A549 (cell line): ENCODE results near the gene KCNN3. TPM values are rescaled to one million over a fixed set of nuclear protein-coding genes. Genes with fewer than 3 reads are reported as not detected.

Experiments
- ATAC-seq, 2 experiments: fragments of 200-7000 bp in 1 of 2; fragments of >200 bp in 1 of 2; cut with Nextera tagmentation in 1 of 2; cut with Tn5 transposase in 1 of 2; 3 replicates each; pipeline versions ENCODE4 v1.8.0 to v1.9.1; 2018 to 2020; ENCODE audit warnings: mild to moderate bottlenecking in 1 of 2, moderate library complexity in 1 of 2
- CTCF ChIA-PET: fragments of 300-600 bp; sonication (Branson Sonifier 250); formaldehyde crosslinking; extraction: SDS; loops from one replicate; lab custom pipeline; 2021; ENCODE audit warnings: antibody characterized with exemption, inconsistent platforms; lab: Yijun Ruan, JAX
- POLR2A ChIA-PET: fragments of 350-600 bp; formaldehyde crosslinking; extraction: SDS; loops from one replicate; lab custom pipeline; 2021; ENCODE audit warnings: antibody characterized with exemption, inconsistent platforms; lab: Yijun Ruan, JAX
- DNase-seq, 2 experiments: peaks; one replicate each; pipeline versions ENCODE4 v3.0.0 to v3.0.0-alpha.2; 2011 to 2016; ENCODE audit warnings: low read depth in 1 of 2, low spot score in 1 of 2
- FAIRE-seq: peaks from 2 replicates; lab custom pipeline; 2011; peaks lifted over from hg19 to GRCh38; lab: Jason Lieb, UNC
- H3K27ac ChIP-seq, 2 experiments: fragments of >200 bp; sonication (Bioruptor Twin); formaldehyde crosslinking; 3 replicates each; pipeline ENCODE4 v1.5.1; 2016 to 2017
- H3K4me1 ChIP-seq: fragments of >200 bp; sonication (Bioruptor Twin); formaldehyde crosslinking; 3 replicates; pipeline ENCODE4 v1.6.1; 2016
- H3K4me2 ChIP-seq: fragments of >200 bp; sonication (Bioruptor Twin); formaldehyde crosslinking; 3 replicates; pipeline ENCODE4 v1.6.1; 2016
- H3K4me3 ChIP-seq: fragments of >200 bp; sonication (Bioruptor Twin); formaldehyde crosslinking; 3 replicates; pipeline ENCODE4 v1.5.1; 2016
- H3K9me3 ChIP-seq: fragments of >200 bp; sonication (Bioruptor Twin); formaldehyde crosslinking; 3 replicates; pipeline ENCODE4 v1.6.1; 2016
- CHD2 ChIP-seq: fragments of 150-350 bp; IDR thresholded peaks from 2 replicates; pipeline ENCODE4 v1.6.1; 2014; ENCODE audit warnings: low read length; ENCODE audit not compliant: partially characterized antibody
- CHD4 ChIP-seq: fragments of 200-600 bp; sonication (generic); IDR thresholded peaks from 2 replicates; pipeline ENCODE4 v1.6.1; 2016; ENCODE audit warnings: antibody characterized with exemption, mild to moderate bottlenecking, borderline replicate concordance
- EHF ChIP-seq: fragments of 250-450 bp; sonication (Bioruptor Pico); IDR thresholded peaks from 2 replicates; pipeline ENCODE4 v1.5.0; 2020; ENCODE audit warnings: mild to moderate bottlenecking
- FOSB ChIP-seq: fragments of 250-450 bp; sonication (Bioruptor Pico); IDR thresholded peaks from 2 replicates; pipeline ENCODE4 v1.5.0; 2020; ENCODE audit warnings: mild to moderate bottlenecking, moderate library complexity
- HEYL ChIP-seq: fragments of 250-450 bp; sonication (Bioruptor Pico); IDR thresholded peaks from 2 replicates; pipeline ENCODE4 v1.8.0; 2021; ENCODE audit warnings: mild to moderate bottlenecking, moderate library complexity
- HOXB13 ChIP-seq: fragments of 250-450 bp; sonication (Bioruptor Pico); IDR thresholded peaks from 2 replicates; pipeline ENCODE4 v1.5.0; 2020; ENCODE audit warnings: low read depth, mild to moderate bottlenecking, moderate library complexity
- MAFK ChIP-seq: fragments of 450-650 bp; IDR thresholded peaks from 2 replicates; pipeline ENCODE4 v1.6.1; 2014; ENCODE audit not compliant: partially characterized antibody
- MAZ ChIP-seq: fragments of 150-350 bp; IDR thresholded peaks from 2 replicates; pipeline ENCODE4 v1.6.1; 2014; ENCODE audit warnings: antibody characterized with exemption, low read depth, low read length, borderline replicate concordance
- MYC ChIP-seq: IDR thresholded peaks from 2 replicates; pipeline ENCODE4 v1.6.1; 2012; ENCODE audit warnings: mild to moderate bottlenecking, inconsistent platforms, low read length, improper control_type of control experiment, borderline replicate concordance
- NFE2L2 ChIP-seq: fragments of 150-350 bp; conservative IDR thresholded peaks from 2 replicates; pipeline ENCODE4 v1.6.1; 2014; ENCODE audit warnings: low read length
- NR3C1 ChIP-seq: fragments of >200 bp; sonication (Bioruptor Twin); formaldehyde crosslinking; IDR thresholded peaks from 3 replicates; pipeline ENCODE4 v1.6.1; 2017
- RAD21 ChIP-seq, 2 experiments: fragments of >200 bp in 1 of 2; sonication (Bioruptor Twin) in 1 of 2; formaldehyde crosslinking in 1 of 2; IDR thresholded peaks in 1 of 2; conservative IDR thresholded peaks in 1 of 2; 2 replicates in 1 of 2; 3 replicates in 1 of 2; pipeline ENCODE4 v1.6.1; 2012 to 2018; ENCODE audit warnings: inconsistent platforms in 1 of 2
- RARB ChIP-seq: fragments of 250-450 bp; sonication (Bioruptor Pico); IDR thresholded peaks from 2 replicates; pipeline ENCODE4 v1.8.0; 2021; ENCODE audit warnings: mild to moderate bottlenecking, moderate library complexity
- RCOR1 ChIP-seq: fragments of 150-350 bp; IDR thresholded peaks from 2 replicates; pipeline ENCODE4 v1.6.1; 2014; ENCODE audit warnings: antibody characterized with exemption, low read length, low read depth
- TFCP2L1 ChIP-seq: fragments of 250-450 bp; sonication (Bioruptor Pico); IDR thresholded peaks from 2 replicates; pipeline ENCODE4 v1.5.0; 2021; ENCODE audit warnings: mild to moderate bottlenecking
- TP53 ChIP-seq: fragments of 250-450 bp; sonication (Bioruptor Pico); IDR thresholded peaks from 2 replicates; pipeline ENCODE4 v1.5.0; 2021; ENCODE audit warnings: mild to moderate bottlenecking, moderate library complexity
- ZC3H11A ChIP-seq: fragments of 450-650 bp; IDR thresholded peaks from 2 replicates; pipeline ENCODE4 v1.6.1; 2014; ENCODE audit warnings: antibody characterized with exemption, mild to moderate bottlenecking
- ZSCAN20 ChIP-seq: fragments of 250-450 bp; sonication (Bioruptor Pico); IDR thresholded peaks from 2 replicates; pipeline ENCODE4 v1.8.0; 2022; ENCODE audit warnings: mild to moderate bottlenecking, moderate library complexity
- WGBS: methylation state at CpG from one replicate; pipeline ENCODE4 v1.1.6; 2017; ENCODE audit errors: missing lambda C conversion rate; 5-methylcytosine and 5-hydroxymethylcytosine counted together
- polyA plus RNA-seq, 4 experiments: library from polyadenylated mRNA; depleted of rRNA in 3 of 4; stranded (reverse); fragments of >200 nt; fragmentation: RNase III in 1 of 4; extraction: RNeasy Plus Mini Kit Qiagen cat#74134 plus additional on column Dnase treatment in 1 of 4; gene quantifications; 2 replicates in 3 of 4; 3 replicates in 1 of 4; pipeline ENCODE4 v1.2.3, GENCODE V29; 2011 to 2017
- TF ChIP-seq, protein P1 (sequence below): fragments of 250-450 bp; sonication (Bioruptor Pico); IDR thresholded peaks from 2 replicates; pipeline ENCODE4 v1.5.0; 2021; ENCODE audit warnings: mild to moderate bottlenecking, moderate library complexity, borderline replicate concordance
- TF ChIP-seq, protein P2 (sequence below): fragments of 150-350 bp; IDR thresholded peaks from 2 replicates; pipeline ENCODE4 v1.6.1; 2014; ENCODE audit warnings: low read depth, mild to moderate bottlenecking, low read length
- TF ChIP-seq, protein P3 (sequence below): IDR thresholded peaks from 2 replicates; pipeline ENCODE4 v1.6.1; 2012
- TF ChIP-seq, protein P4 (sequence below): fragments of >200 bp; sonication (Bioruptor Twin); formaldehyde crosslinking; IDR thresholded peaks from 2 replicates; pipeline ENCODE4 v1.6.1; 2016
- TF ChIP-seq, protein P5 (sequence below): IDR thresholded peaks from 2 replicates; pipeline ENCODE4 v1.6.1; 2012; ENCODE audit warnings: low read depth, borderline replicate concordance
- TF ChIP-seq, protein P6 (sequence below): IDR thresholded peaks from 2 replicates; pipeline ENCODE4 v1.6.1; 2012

KCNN3 gene
- polyA plus RNA-seq, 2 of the 4 experiments (the other 2 are of a cell fraction), result 0.01 to 0.03 TPM

DNA sequence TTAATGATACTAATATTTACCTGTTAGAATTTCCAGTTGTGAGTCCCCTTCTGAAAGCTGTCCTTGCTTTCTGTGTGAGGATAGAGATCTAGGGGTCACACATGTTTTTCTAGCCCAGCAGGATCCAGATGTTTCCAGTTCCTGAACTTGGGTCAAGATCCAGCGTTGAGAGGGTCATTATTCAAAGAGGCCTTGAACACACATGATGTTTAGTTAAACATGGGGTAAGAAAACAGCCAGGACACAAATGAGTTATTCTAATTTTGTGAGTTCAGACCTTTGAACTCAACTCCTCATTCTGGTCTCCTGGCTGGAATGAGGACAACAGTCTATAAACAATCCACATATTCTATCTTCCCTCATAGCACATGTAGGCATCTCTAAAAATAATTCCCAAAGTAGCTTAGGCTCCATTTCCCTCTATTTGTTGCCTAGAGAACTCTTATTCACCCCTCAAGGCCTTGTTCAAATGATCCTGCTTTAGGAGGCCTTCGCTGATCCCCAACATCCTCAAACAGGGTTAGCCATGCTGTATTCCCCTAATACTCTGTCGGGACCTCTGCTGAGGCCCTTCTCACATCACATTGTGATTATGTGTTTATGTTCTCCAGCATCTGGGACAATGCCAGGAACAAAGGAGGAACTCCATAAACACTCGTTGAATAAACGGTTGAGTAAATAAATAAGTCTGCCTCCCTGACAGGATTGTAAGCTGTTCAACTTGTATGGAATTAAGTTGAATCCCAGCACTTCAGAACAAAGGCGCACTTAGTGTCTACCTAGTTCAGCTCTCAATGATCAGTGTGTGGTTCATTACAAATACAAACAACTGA is 15.0 kb upstream of the KCNN3 start:
- no peak overlapping the region for H3K4me2 ChIP-seq
- H3K4me1 ChIP-seq, result peaks cover 4% of the 10 kb centered on the region; the same call in 1 of the 3 replicates
- no peak for ATAC-seq
- no peak for TF ChIP-seq MAFK
- no peak for TF ChIP-seq CHD2
- no peak for TF ChIP-seq EHF (CRISPR knock-in tag)
- TF ChIP-seq NR3C1, result no peak
- H3K27ac ChIP-seq, result no peak overlapping the region
- ChIA-PET CTCF (interaction anchor here (0.8 to 4.5 kb wide), 4 partner anchors 11 to 216 kb away, joined by 3 to 32 read pairs (median 4); no protein-coding TSS in a partner anchor), POLR2A (no interaction called here)
- no peak for DNase-seq
- no peak for FAIRE-seq
- no peak overlapping the region for H3K4me3 ChIP-seq
- 46% methylated on average over 6 of the region's 6 CpGs for WGBS
- H3K9me3 ChIP-seq, result no peaks in the 10 kb centered on the region

DNA sequence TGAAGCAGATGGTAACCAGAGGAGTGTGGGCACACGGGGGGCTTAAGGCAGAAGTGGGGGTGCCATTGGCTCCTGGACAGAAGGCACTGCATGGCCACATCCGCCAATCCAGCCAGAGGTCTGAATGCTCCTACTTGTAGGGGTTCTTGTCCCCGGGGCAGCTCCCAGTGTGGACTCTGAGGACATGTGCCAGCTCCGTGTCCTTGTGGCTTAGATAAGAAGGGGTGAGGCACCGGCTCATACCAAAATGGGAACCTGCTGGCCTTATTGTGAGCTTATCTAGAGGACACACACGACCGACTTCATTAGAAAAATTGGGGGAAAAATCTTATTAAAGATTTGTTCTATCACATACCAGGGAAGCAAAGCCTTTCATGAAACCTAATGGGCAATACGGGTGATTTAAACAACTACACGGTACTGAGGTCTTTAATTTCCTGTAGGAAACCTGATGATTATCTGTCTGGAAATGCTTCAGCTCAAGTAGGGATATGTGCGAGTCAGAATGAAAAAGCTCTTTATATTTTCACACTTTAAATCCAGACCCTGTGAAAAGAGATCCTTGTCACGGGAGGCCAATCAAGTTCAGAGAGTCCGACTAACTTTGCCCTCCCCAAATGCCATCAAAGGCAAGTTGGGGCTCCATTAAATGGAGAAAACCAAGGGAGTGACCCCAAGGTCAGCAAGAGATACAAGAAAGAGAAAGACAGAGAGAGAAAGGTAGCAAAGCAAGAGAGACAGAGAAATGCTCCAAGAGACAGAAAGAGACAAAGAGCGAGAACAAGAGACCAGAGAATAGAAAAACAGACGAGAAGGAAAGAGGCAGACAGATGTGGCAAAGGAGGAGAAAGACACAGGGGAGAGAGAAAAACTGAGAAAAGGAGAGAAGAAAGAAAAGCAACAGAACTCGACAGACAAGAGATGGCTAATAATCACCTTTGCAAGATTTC is 14.1 kb upstream of the KCNN3 start:
- Histone ChIP-seq H3K27ac (no peak overlapping the region), H3K4me3 (no peak overlapping the region), H3K9me3 (no peaks in the 10 kb centered on the region), H3K4me1 (peaks cover 4% of the 10 kb centered on the region; the same call in 1 of the 3 replicates), H3K4me2 (no peak overlapping the region)
- FAIRE-seq (no peak), ATAC-seq (no peak), DNase-seq (no peak)
- 68% methylated on average over 15 of the region's 15 CpGs for WGBS
- POLR2A ChIA-PET, result no interaction called here
- CTCF ChIA-PET, result interaction anchor here (1.1 to 4.5 kb wide), 5 partner anchors 12 to 215 kb away, joined by 3 to 32 read pairs (median 4); no protein-coding TSS in a partner anchor
- no peak for TF ChIP-seq TP53 (CRISPR knock-in tag)
- no peak for TF ChIP-seq ZSCAN20 (CRISPR knock-in tag)

DNA sequence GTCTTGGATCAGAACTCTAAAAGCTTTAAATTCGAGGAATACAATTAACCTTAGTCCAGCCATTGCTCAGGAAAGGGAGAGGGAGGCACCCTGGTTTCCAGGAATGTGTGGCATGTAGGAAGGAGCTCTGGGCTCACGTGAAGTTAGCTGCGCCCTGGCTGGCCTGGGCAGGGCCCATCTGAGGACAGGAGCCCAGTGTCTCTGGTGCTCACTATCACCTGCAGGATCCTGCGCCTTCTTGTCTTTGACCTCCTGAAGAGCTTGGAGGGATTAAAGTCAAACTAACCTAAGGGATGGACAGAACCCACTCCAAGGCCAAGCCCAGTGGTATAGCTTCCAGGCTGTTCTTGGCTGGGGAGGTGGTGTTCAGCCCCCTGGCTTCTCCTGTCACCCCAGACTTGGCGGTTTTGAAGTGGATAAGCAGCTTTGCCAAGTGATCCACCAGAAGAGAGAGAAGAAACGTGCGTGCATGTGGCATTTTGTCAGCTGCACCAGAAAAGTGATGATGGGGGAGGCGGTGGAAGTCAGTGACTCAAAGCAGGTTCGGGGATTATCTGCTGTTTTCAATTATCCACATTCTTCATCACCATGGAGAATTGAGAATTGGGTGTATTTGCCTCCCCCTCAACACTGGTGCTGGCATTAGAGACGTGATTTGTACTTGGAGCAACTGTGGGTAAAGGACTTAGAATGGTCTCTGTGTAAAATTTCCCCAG is 11.9 kb upstream of the KCNN3 start:
- CTCF ChIA-PET, result interaction anchor here (0.9 to 4.5 kb wide), 15 partner anchors 9 to 402 kb away, joined by 3 to 32 read pairs (median 6); partner anchors contain the start of gene PMVK
- Histone ChIP-seq H3K27ac (no peak overlapping the region), H3K4me3 (no peak overlapping the region), H3K9me3 (no peaks in the 10 kb centered on the region), H3K4me1 (peaks cover 18% of the 10 kb centered on the region), H3K4me2 (no peak overlapping the region)
- 61% methylated on average over 10 of the region's 10 CpGs for WGBS
- ATAC-seq (no peak), FAIRE-seq (no peak), DNase-seq (no peak)
- POLR2A ChIA-PET, result no interaction called here
- TF ChIP-seq, protein P1, sequence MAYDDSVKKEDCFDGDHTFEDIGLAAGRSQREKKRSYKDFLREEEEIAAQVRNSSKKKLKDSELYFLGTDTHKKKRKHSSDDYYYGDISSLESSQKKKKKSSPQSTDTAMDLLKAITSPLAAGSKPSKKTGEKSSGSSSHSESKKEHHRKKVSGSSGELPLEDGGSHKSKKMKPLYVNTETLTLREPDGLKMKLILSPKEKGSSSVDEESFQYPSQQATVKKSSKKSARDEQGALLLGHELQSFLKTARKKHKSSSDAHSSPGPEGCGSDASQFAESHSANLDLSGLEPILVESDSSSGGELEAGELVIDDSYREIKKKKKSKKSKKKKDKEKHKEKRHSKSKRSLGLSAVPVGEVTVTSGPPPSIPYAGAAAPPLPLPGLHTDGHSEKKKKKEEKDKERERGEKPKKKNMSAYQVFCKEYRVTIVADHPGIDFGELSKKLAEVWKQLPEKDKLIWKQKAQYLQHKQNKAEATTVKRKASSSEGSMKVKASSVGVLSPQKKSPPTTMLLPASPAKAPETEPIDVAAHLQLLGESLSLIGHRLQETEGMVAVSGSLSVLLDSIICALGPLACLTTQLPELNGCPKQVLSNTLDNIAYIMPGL (CRISPR knock-in tag), result no peak
- TF ChIP-seq TFCP2L1 (CRISPR knock-in tag), result no peak
- TF ChIP-seq RAD21 (conservative IDR thresholded peaks at IDR 0.05 in 1 of 2, IDR thresholded peaks at IDR 0.05 in 1 of 2), result no peak
- no peak for TF ChIP-seq HOXB13
- TF ChIP-seq HEYL (CRISPR knock-in tag), result no peak
- TF ChIP-seq FOSB (CRISPR knock-in tag), result no peak
- TF ChIP-seq, protein P2, sequence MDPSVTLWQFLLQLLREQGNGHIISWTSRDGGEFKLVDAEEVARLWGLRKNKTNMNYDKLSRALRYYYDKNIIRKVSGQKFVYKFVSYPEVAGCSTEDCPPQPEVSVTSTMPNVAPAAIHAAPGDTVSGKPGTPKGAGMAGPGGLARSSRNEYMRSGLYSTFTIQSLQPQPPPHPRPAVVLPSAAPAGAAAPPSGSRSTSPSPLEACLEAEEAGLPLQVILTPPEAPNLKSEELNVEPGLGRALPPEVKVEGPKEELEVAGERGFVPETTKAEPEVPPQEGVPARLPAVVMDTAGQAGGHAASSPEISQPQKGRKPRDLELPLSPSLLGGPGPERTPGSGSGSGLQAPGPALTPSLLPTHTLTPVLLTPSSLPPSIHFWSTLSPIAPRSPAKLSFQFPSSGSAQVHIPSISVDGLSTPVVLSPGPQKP, result no peak
- TF ChIP-seq ZC3H11A, result no peak
- TF ChIP-seq, protein P3, sequence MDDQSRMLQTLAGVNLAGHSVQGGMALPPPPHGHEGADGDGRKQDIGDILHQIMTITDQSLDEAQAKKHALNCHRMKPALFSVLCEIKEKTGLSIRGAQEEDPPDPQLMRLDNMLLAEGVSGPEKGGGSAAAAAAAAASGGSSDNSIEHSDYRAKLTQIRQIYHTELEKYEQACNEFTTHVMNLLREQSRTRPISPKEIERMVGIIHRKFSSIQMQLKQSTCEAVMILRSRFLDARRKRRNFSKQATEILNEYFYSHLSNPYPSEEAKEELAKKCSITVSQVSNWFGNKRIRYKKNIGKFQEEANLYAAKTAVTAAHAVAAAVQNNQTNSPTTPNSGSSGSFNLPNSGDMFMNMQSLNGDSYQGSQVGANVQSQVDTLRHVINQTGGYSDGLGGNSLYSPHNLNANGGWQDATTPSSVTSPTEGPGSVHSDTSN, result no peak
- TF ChIP-seq MYC, result no peak
- TF ChIP-seq, protein P4, sequence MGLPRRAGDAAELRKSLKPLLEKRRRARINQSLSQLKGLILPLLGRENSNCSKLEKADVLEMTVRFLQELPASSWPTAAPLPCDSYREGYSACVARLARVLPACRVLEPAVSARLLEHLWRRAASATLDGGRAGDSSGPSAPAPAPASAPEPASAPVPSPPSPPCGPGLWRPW, result no peak
- TF ChIP-seq MAZ, result no peak
- TF ChIP-seq, protein P5, sequence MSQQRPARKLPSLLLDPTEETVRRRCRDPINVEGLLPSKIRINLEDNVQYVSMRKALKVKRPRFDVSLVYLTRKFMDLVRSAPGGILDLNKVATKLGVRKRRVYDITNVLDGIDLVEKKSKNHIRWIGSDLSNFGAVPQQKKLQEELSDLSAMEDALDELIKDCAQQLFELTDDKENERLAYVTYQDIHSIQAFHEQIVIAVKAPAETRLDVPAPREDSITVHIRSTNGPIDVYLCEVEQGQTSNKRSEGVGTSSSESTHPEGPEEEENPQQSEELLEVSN, result no peak
- TF ChIP-seq, protein P6, sequence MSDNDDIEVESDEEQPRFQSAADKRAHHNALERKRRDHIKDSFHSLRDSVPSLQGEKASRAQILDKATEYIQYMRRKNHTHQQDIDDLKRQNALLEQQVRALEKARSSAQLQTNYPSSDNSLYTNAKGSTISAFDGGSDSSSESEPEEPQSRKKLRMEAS, result no peak
- TF ChIP-seq RARB (CRISPR knock-in tag), result no peak
- TF ChIP-seq NFE2L2, result no peak
- TF ChIP-seq CHD4, result no peak
- no peak for TF ChIP-seq RCOR1
